22Rv1 (cell line): ENCODE results near the gene FAS.

Source experiments
- ZFX ChIP-seq: fragments of 450-650 bp; IDR thresholded peaks from 2 replicates; pipeline ENCODE4 v1.6.1; 2017; ENCODE audit warnings: antibody characterized with exemption, borderline replicate concordance
- TF ChIP-seq, protein P1 (sequence below): fragments of 450-650 bp; IDR thresholded peaks from 2 replicates; pipeline ENCODE4 v1.5.1; 2017; ENCODE audit warnings: mild to moderate bottlenecking

DNA sequence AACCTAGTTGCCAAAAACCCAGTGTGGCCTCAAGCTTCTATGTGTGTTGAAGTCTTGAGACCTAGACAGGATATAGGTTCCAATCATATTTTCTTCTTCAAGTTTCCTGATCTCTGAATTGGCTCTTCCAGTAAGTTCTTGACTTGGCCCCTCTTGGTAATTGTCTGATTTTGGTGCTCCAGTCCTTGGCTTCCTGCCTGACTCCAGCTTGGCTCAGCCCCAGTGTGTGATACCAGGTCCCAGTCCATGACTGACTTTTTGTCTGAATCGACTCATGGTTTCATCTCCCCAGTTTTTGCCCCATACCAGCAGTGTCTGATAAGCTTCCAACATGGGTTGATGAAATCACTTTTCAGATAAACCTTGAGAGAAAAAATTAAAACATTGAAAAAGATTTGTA, 72.3 kb downstream of the FAS start:
- TF ChIP-seq, protein P1, sequence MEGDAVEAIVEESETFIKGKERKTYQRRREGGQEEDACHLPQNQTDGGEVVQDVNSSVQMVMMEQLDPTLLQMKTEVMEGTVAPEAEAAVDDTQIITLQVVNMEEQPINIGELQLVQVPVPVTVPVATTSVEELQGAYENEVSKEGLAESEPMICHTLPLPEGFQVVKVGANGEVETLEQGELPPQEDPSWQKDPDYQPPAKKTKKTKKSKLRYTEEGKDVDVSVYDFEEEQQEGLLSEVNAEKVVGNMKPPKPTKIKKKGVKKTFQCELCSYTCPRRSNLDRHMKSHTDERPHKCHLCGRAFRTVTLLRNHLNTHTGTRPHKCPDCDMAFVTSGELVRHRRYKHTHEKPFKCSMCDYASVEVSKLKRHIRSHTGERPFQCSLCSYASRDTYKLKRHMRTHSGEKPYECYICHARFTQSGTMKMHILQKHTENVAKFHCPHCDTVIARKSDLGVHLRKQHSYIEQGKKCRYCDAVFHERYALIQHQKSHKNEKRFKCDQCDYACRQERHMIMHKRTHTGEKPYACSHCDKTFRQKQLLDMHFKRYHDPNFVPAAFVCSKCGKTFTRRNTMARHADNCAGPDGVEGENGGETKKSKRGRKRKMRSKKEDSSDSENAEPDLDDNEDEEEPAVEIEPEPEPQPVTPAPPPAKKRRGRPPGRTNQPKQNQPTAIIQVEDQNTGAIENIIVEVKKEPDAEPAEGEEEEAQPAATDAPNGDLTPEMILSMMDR = no peak
- no peak for TF ChIP-seq ZFX
